ENCODE results near the gene UTF1. TPM values are rescaled to one million over a fixed set of nuclear protein-coding genes. Genes with fewer than 3 reads are reported as not detected.

The UTF1 gene
- total RNA-seq, 2 experiments from 2014 or later, result not detected

- Histone ChIP-seq H3K27ac (ENCODE audit: low read depth, low read length, poor library complexity, severe bottlenecking) (no peak overlapping the region), H3K4me2 (ENCODE audit: low read length) (no peak overlapping the region), H3K79me2 (ENCODE audit: insufficient read depth, low read depth, low read length) (no peaks in the 10 kb centered on the region), H3K9me3 (ENCODE audit: low read length) (no peaks in the 10 kb centered on the region), H4K20me1 (ENCODE audit: insufficient read depth, low read length) (no peaks in the 10 kb centered on the region), H3K9me2 (ENCODE audit: insufficient read depth, low read length) (no peaks in the 10 kb centered on the region), H3K36me3 (ENCODE audit: insufficient read depth, low read length) (no peaks in the 10 kb centered on the region), H3K4me1 (ENCODE audit: insufficient read depth, low read length, poor library complexity, severe bottlenecking) (no peaks in the 10 kb centered on the region), H3K4me3 (ENCODE audit: low read depth, low read length, poor library complexity, severe bottlenecking) (no peak overlapping the region), H2AFZ (ENCODE audit: low read length) (no peak overlapping the region)
- ChIA-PET CTCF (ENCODE audit: unreplicated experiment) (no interaction called here), POLR2A (no interaction called here)
- intact Hi-C loops (cut with micrococcal nuclease; ENCODE audit: unreplicated experiment), result loop anchor here (10.0 kb wide), 1 partner anchor 265 kb away; no protein-coding TSS in a partner anchor
- TF ChIP-seq, protein P1, sequence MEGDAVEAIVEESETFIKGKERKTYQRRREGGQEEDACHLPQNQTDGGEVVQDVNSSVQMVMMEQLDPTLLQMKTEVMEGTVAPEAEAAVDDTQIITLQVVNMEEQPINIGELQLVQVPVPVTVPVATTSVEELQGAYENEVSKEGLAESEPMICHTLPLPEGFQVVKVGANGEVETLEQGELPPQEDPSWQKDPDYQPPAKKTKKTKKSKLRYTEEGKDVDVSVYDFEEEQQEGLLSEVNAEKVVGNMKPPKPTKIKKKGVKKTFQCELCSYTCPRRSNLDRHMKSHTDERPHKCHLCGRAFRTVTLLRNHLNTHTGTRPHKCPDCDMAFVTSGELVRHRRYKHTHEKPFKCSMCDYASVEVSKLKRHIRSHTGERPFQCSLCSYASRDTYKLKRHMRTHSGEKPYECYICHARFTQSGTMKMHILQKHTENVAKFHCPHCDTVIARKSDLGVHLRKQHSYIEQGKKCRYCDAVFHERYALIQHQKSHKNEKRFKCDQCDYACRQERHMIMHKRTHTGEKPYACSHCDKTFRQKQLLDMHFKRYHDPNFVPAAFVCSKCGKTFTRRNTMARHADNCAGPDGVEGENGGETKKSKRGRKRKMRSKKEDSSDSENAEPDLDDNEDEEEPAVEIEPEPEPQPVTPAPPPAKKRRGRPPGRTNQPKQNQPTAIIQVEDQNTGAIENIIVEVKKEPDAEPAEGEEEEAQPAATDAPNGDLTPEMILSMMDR (conservative IDR thresholded peaks at IDR 0.05; ENCODE audit: low read length), result no peak
- DNase-seq (ENCODE audit: low spot score), result no peak
- BruUV-seq (replicated peaks), result no TSS peak
Measured at GRCh38 chr10:133249975-133250754, 20.1 kb downstream of the UTF1 start.

GRCh38 chr10:133251388-133252222, 21.6 kb downstream of the UTF1 start:
- BruUV-seq (replicated peaks), result no TSS peak
- Histone ChIP-seq H3K4me2 (ENCODE audit: low read length) (no peak overlapping the region), H3K4me1 (ENCODE audit: insufficient read depth, low read length, poor library complexity, severe bottlenecking) (no peaks in the 10 kb centered on the region), H3K79me2 (ENCODE audit: insufficient read depth, low read depth, low read length) (no peaks in the 10 kb centered on the region), H3K36me3 (ENCODE audit: insufficient read depth, low read length) (no peaks in the 10 kb centered on the region), H3K27ac (ENCODE audit: low read depth, low read length, poor library complexity, severe bottlenecking) (no peak overlapping the region), H3K9me3 (ENCODE audit: low read length) (no peaks in the 10 kb centered on the region), H3K4me3 (ENCODE audit: low read depth, low read length, poor library complexity, severe bottlenecking) (no peak overlapping the region), H2AFZ (ENCODE audit: low read length) (no peak overlapping the region), H3K9me2 (ENCODE audit: insufficient read depth, low read length) (no peaks in the 10 kb centered on the region), H4K20me1 (ENCODE audit: insufficient read depth, low read length) (no peaks in the 10 kb centered on the region)
- intact Hi-C loops (cut with micrococcal nuclease; ENCODE audit: unreplicated experiment), result no loop called here
- no peak for DNase-seq (ENCODE audit: low spot score)
- POLR2A ChIA-PET, result no interaction called here
- no peak for TF ChIP-seq EZH2phosphoT487 (IDR thresholded peaks at IDR 0.05; ENCODE audit: borderline replicate concordance, low read depth, low read length)
- TF ChIP-seq, protein P1 (conservative IDR thresholded peaks at IDR 0.05; ENCODE audit: low read length), result no peak
- CTCF ChIA-PET (ENCODE audit: unreplicated experiment), result no interaction called here

DNA sequence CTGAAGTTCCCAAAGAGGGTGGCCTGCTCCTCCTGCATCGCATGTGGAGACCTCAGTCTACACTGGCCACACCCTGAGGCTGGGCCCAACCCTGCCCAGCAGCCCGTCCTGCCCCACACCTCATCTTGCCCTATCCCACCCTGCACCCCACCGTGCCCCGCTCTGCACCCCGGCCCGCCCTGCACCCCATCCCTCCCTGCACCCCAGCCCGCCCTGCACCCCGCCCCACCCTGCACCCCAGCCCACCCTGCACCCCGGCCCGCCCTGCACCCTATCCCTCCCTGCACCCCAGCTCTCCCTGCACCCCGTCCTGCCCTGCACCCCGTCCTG, 22.2 kb downstream of the UTF1 start:
- no peaks in the 10 kb centered on the region for H4K20me1 ChIP-seq (ENCODE audit: insufficient read depth, low read length)
- CTCF ChIA-PET (ENCODE audit: unreplicated experiment), result no interaction called here
- no peak overlapping the region for H2AFZ ChIP-seq (ENCODE audit: low read length)
- H3K27ac ChIP-seq (ENCODE audit: low read depth, low read length, poor library complexity, severe bottlenecking), result no peak overlapping the region
- no TSS peak for BruUV-seq (replicated peaks)
- POLR2A ChIA-PET, result no interaction called here
- H3K9me2 ChIP-seq (ENCODE audit: insufficient read depth, low read length), result no peaks in the 10 kb centered on the region
- no peaks in the 10 kb centered on the region for H3K79me2 ChIP-seq (ENCODE audit: insufficient read depth, low read depth, low read length)
- H3K36me3 ChIP-seq (ENCODE audit: insufficient read depth, low read length), result no peaks in the 10 kb centered on the region
- no peak overlapping the region for H3K4me3 ChIP-seq (ENCODE audit: low read depth, low read length, poor library complexity, severe bottlenecking)
- DNase-seq (ENCODE audit: low spot score), result no peak
- TF ChIP-seq, protein P1 (conservative IDR thresholded peaks at IDR 0.05; ENCODE audit: low read length), result no peak
- TF ChIP-seq EZH2phosphoT487 (IDR thresholded peaks at IDR 0.05; ENCODE audit: borderline replicate concordance, low read depth, low read length), result no peak
- H3K4me1 ChIP-seq (ENCODE audit: insufficient read depth, low read length, poor library complexity, severe bottlenecking), result peaks cover 2% of the 10 kb centered on the region
- H3K4me2 ChIP-seq (ENCODE audit: low read length), result no peak overlapping the region
- no peaks in the 10 kb centered on the region for H3K9me3 ChIP-seq (ENCODE audit: low read length)
- intact Hi-C loops (cut with micrococcal nuclease; ENCODE audit: unreplicated experiment), result no loop called here

Data from OCI-LY7 (cell line).